H1 (cell line): Measurements from ENCODE around the gene MID1. TPM values are rescaled to one million over a fixed set of nuclear protein-coding genes. Genes with fewer than 3 reads are reported as not detected.

Source experiments
- BRCA1 ChIP-seq: IDR thresholded peaks from 2 replicates; pipeline ENCODE4 v1.6.1; 2012; ENCODE audit warnings: low read depth, low read length, improper control_type of control experiment
- CEBPB ChIP-seq: IDR thresholded peaks from 2 replicates; pipeline ENCODE4 v1.6.1; 2012; ENCODE audit warnings: low read depth, low read length
- EP300 ChIP-seq, 2 experiments: IDR thresholded peaks; 1 replicate in 1 of 2; 2 replicates in 1 of 2; pipeline ENCODE4 v1.6.1; 2011 to 2012; ENCODE audit warnings: low read depth in 2 of 2, low read length in 2 of 2, mild to moderate bottlenecking in 2 of 2, borderline replicate concordance in 1 of 2, inconsistent platforms in 1 of 2, moderate library complexity in 1 of 2
- EZH2 ChIP-seq: fragments of 200-600 bp; sonication (generic); IDR thresholded peaks from 2 replicates; pipeline ENCODE4 v1.7.1; 2012; ENCODE audit warnings: low read depth, mild to moderate bottlenecking, moderate library complexity, low read length, inconsistent platforms; ENCODE audit not compliant: severe bottlenecking
- MAFK ChIP-seq: IDR thresholded peaks from 2 replicates; pipeline ENCODE4 v1.6.1; 2012; ENCODE audit warnings: low read depth, mild to moderate bottlenecking, improper control_type of control experiment, low read length
- NRF1 ChIP-seq: IDR thresholded peaks from 2 replicates; pipeline ENCODE4 v1.6.1; 2011; ENCODE audit warnings: mild to moderate bottlenecking, low read depth, low read length, improper control_type of control experiment
- PHF8 ChIP-seq: fragments of 200-600 bp; sonication (generic); conservative IDR thresholded peaks from 2 replicates; pipeline ENCODE4 v1.7.1; 2012; ENCODE audit warnings: low read depth, mild to moderate bottlenecking, inconsistent platforms, low read length, moderate library complexity
- POU5F1 ChIP-seq: IDR thresholded peaks from 2 replicates; pipeline ENCODE4 v1.6.1; 2011; ENCODE audit warnings: low read depth, mild to moderate bottlenecking, low read length, moderate library complexity
- RFX5 ChIP-seq: IDR thresholded peaks from 2 replicates; pipeline ENCODE4 v1.6.1; 2011; ENCODE audit warnings: low read depth, low read length, improper control_type of control experiment, borderline replicate concordance
- SIN3A ChIP-seq, 2 experiments: IDR thresholded peaks in 1 of 2; conservative IDR thresholded peaks in 1 of 2; 2 replicates each; pipeline ENCODE4 v1.6.1; 2011 to 2012; ENCODE audit warnings: low read length in 2 of 2, improper control_type of control experiment in 1 of 2, low read depth in 1 of 2, mild to moderate bottlenecking in 1 of 2
- SUZ12 ChIP-seq: fragments of 200-600 bp; sonication (generic); IDR thresholded peaks from 2 replicates; pipeline ENCODE4 v1.6.1; 2012; ENCODE audit warnings: mild to moderate bottlenecking, inconsistent platforms, low read length, moderate library complexity, mixed read lengths
- polyA plus RNA-seq, 7 experiments: library from polyadenylated mRNA; depleted of rRNA in 3 of 7; stranded (reverse) in 5 of 7; unstranded in 2 of 7; fragments of >200 nt in 5 of 7; fragments of 200-250 nt in 2 of 7; gene quantifications; 1 replicate in 5 of 7; 2 replicates in 1 of 7; 4 replicates in 1 of 7; pipeline versions ENCODE4 v1.2.1 to v1.2.3, GENCODE V29; 2011 to 2013; ENCODE audit warnings: missing spikeins in 2 of 7, mixed read lengths in 2 of 7
- total RNA-seq: library from RNA; stranded (reverse); fragmentation: NEBNext Ultra II Directional; extraction: Animal tissue kit (Norgen Biotek cat#: 25700); gene quantifications from 2 replicates; pipeline ENCODE4 v1.2.1, GENCODE V29; 2021
- TF ChIP-seq, protein P1 (sequence below): fragments of 300-600 bp; sonication (generic); IDR thresholded peaks from 2 replicates; pipeline ENCODE4 v1.7.1; 2012; ENCODE audit warnings: low read length, moderate library complexity, mild to moderate bottlenecking, inconsistent platforms; ENCODE audit not compliant: insufficient replicate concordance

Gene MID1
- total and polyA plus RNA-seq, 2 of the 8 experiments (the other 6 are each of a cell fraction or from before 2014, with no cell fraction given): 12.9 to 54.3 TPM

DNA sequence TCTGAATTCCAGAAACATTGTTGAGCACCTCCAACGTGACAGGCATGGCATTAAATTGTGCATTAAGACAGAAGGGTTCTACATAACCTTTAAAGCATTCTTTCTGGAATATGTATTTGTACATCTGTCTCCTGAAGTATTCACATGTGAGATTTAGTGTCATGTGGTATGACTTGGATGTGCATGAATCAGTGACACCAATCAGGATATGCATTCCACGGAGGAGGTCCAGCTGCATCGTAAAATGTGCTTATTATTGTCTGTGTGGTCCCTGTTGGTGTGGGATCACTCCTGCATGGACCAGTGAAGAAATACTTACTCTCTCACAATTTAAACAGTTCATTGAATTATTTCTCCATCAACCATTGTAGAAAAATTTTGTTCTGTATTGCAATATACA is 149.0 kb downstream of the MID1 start (continued):
- TF ChIP-seq, protein P1, sequence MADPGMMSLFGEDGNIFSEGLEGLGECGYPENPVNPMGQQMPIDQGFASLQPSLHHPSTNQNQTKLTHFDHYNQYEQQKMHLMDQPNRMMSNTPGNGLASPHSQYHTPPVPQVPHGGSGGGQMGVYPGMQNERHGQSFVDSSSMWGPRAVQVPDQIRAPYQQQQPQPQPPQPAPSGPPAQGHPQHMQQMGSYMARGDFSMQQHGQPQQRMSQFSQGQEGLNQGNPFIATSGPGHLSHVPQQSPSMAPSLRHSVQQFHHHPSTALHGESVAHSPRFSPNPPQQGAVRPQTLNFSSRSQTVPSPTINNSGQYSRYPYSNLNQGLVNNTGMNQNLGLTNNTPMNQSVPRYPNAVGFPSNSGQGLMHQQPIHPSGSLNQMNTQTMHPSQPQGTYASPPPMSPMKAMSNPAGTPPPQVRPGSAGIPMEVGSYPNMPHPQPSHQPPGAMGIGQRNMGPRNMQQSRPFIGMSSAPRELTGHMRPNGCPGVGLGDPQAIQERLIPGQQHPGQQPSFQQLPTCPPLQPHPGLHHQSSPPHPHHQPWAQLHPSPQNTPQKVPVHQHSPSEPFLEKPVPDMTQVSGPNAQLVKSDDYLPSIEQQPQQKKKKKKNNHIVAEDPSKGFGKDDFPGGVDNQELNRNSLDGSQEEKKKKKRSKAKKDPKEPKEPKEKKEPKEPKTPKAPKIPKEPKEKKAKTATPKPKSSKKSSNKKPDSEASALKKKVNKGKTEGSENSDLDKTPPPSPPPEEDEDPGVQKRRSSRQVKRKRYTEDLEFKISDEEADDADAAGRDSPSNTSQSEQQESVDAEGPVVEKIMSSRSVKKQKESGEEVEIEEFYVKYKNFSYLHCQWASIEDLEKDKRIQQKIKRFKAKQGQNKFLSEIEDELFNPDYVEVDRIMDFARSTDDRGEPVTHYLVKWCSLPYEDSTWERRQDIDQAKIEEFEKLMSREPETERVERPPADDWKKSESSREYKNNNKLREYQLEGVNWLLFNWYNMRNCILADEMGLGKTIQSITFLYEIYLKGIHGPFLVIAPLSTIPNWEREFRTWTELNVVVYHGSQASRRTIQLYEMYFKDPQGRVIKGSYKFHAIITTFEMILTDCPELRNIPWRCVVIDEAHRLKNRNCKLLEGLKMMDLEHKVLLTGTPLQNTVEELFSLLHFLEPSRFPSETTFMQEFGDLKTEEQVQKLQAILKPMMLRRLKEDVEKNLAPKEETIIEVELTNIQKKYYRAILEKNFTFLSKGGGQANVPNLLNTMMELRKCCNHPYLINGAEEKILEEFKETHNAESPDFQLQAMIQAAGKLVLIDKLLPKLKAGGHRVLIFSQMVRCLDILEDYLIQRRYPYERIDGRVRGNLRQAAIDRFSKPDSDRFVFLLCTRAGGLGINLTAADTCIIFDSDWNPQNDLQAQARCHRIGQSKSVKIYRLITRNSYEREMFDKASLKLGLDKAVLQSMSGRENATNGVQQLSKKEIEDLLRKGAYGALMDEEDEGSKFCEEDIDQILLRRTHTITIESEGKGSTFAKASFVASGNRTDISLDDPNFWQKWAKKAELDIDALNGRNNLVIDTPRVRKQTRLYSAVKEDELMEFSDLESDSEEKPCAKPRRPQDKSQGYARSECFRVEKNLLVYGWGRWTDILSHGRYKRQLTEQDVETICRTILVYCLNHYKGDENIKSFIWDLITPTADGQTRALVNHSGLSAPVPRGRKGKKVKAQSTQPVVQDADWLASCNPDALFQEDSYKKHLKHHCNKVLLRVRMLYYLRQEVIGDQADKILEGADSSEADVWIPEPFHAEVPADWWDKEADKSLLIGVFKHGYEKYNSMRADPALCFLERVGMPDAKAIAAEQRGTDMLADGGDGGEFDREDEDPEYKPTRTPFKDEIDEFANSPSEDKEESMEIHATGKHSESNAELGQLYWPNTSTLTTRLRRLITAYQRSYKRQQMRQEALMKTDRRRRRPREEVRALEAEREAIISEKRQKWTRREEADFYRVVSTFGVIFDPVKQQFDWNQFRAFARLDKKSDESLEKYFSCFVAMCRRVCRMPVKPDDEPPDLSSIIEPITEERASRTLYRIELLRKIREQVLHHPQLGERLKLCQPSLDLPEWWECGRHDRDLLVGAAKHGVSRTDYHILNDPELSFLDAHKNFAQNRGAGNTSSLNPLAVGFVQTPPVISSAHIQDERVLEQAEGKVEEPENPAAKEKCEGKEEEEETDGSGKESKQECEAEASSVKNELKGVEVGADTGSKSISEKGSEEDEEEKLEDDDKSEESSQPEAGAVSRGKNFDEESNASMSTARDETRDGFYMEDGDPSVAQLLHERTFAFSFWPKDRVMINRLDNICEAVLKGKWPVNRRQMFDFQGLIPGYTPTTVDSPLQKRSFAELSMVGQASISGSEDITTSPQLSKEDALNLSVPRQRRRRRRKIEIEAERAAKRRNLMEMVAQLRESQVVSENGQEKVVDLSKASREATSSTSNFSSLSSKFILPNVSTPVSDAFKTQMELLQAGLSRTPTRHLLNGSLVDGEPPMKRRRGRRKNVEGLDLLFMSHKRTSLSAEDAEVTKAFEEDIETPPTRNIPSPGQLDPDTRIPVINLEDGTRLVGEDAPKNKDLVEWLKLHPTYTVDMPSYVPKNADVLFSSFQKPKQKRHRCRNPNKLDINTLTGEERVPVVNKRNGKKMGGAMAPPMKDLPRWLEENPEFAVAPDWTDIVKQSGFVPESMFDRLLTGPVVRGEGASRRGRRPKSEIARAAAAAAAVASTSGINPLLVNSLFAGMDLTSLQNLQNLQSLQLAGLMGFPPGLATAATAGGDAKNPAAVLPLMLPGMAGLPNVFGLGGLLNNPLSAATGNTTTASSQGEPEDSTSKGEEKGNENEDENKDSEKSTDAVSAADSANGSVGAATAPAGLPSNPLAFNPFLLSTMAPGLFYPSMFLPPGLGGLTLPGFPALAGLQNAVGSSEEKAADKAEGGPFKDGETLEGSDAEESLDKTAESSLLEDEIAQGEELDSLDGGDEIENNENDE: no peak
- TF ChIP-seq SUZ12 (no peak), EP300 (IDR thresholded peaks at IDR 0.05; ENCODE audit: borderline replicate concordance in 1 of 2, low read depth in 2 of 2, low read length in 2 of 2) (no peak), EZH2 (no peak), NRF1 (no peak), MAFK (no peak), SIN3A (conservative IDR thresholded peaks at IDR 0.05 in 1 of 2, IDR thresholded peaks at IDR 0.05 in 1 of 2; ENCODE audit: low read depth in 1 of 2, low read length in 2 of 2) (no peak), BRCA1 (no peak), CEBPB (no peak), PHF8 (no peak), RFX5 (no peak), POU5F1 (no peak)
